Suprapubic skin (tissue), 4 donors: Measurements from ENCODE around the gene SKI. TPM values are rescaled to one million over a fixed set of nuclear protein-coding genes. Genes with fewer than 3 reads are reported as not detected.
"Not testable (repeated sequence)": the region's sequence is repeated elsewhere in the genome, so short reads cannot be mapped to it uniquely, and the experiment has no call there.

Source experiments
- DNase-seq, 2 donors: peaks; one replicate each; pipeline ENCODE4 v3.0.0-alpha.2; 2019; ENCODE audit warnings: low spot score in 2 of 2
- H3K27ac ChIP-seq: fragments of 200-600 bp; sonication (generic); one replicate; pipeline ENCODE4 v1.5.1; 2019
- H3K27me3 ChIP-seq: fragments of 200-600 bp; sonication (generic); one replicate; pipeline ENCODE4 v1.5.1; 2019
- H3K36me3 ChIP-seq: fragments of 200-600 bp; sonication (generic); one replicate; pipeline ENCODE4 v1.5.1; 2019
- H3K4me1 ChIP-seq: fragments of 200-600 bp; sonication (generic); one replicate; pipeline ENCODE4 v1.5.1; 2019
- H3K4me3 ChIP-seq: fragments of 200-600 bp; sonication (generic); one replicate; pipeline ENCODE4 v1.5.1; 2019; ENCODE audit warnings: mild to moderate bottlenecking
- H3K9me3 ChIP-seq: fragments of 200-600 bp; sonication (generic); one replicate; pipeline ENCODE4 v1.5.1; 2019
- EP300 ChIP-seq: sonication (generic); formaldehyde crosslinking; IDR thresholded peaks from one replicate; pipeline ENCODE4 v1.6.1; 2017; ENCODE audit warnings: antibody characterized with exemption
- POLR2A ChIP-seq, 2 donors: fragments of 450-650 bp; IDR thresholded peaks; one replicate each; pipeline ENCODE4 v1.6.1; 2017; ENCODE audit warnings: antibody characterized with exemption in 2 of 2, mild to moderate bottlenecking in 2 of 2, moderate library complexity in 2 of 2
- POLR2AphosphoS5 ChIP-seq, 3 donors: sonication (generic); formaldehyde crosslinking; IDR thresholded peaks; one replicate each; pipeline ENCODE4 v1.6.1; 2017; ENCODE audit warnings: antibody characterized with exemption in 3 of 3
- WGBS: methylation state at CpG from one replicate; pipeline ENCODE4 v1.1.5; 2018; 5-methylcytosine and 5-hydroxymethylcytosine counted together
- total RNA-seq, 4 donors: library from RNA; depleted of rRNA; stranded (reverse); fragments of >200 nt; gene quantifications; one replicate each; pipeline ENCODE4 v1.1.0, GENCODE V29; 2016
- TF ChIP-seq, protein P1 (sequence below), 2 donors: fragments of 200-600 bp in 1 of 2; fragments of 450-650 bp in 1 of 2; sonication (generic) in 1 of 2; IDR thresholded peaks; one replicate each; pipeline ENCODE4 v1.5.1; 2016 to 2019; ENCODE audit warnings: antibody characterized with exemption in 2 of 2, mild to moderate bottlenecking in 1 of 2, moderate library complexity in 1 of 2

SKI gene
- total RNA-seq, 4 donors from 2014 or later = 51.8 to 91.2 (median 68.1) TPM

- peaks cover 8% of the 10 kb centered on the region for H3K27me3 ChIP-seq
- no peak for DNase-seq
- 91% methylated on average over 14 of the region's 22 CpGs for WGBS
- TF ChIP-seq EP300 (no peak), POLR2AphosphoS5 (IDR thresholded peaks at IDR 0.05) (no peak), POLR2A (IDR thresholded peaks at IDR 0.05) (no peak)
- TF ChIP-seq, protein P1, sequence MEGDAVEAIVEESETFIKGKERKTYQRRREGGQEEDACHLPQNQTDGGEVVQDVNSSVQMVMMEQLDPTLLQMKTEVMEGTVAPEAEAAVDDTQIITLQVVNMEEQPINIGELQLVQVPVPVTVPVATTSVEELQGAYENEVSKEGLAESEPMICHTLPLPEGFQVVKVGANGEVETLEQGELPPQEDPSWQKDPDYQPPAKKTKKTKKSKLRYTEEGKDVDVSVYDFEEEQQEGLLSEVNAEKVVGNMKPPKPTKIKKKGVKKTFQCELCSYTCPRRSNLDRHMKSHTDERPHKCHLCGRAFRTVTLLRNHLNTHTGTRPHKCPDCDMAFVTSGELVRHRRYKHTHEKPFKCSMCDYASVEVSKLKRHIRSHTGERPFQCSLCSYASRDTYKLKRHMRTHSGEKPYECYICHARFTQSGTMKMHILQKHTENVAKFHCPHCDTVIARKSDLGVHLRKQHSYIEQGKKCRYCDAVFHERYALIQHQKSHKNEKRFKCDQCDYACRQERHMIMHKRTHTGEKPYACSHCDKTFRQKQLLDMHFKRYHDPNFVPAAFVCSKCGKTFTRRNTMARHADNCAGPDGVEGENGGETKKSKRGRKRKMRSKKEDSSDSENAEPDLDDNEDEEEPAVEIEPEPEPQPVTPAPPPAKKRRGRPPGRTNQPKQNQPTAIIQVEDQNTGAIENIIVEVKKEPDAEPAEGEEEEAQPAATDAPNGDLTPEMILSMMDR (IDR thresholded peaks at IDR 0.05) = no peak
- H3K9me3 ChIP-seq = no peaks in the 10 kb centered on the region
- H3K4me3 ChIP-seq = no peak overlapping the region
- H3K36me3 ChIP-seq = no peaks in the 10 kb centered on the region
- H3K4me1 ChIP-seq = peaks cover 25% of the 10 kb centered on the region
- no peak overlapping the region for H3K27ac ChIP-seq
Observed at GRCh38 chr1:2327841-2328240, 99.7 kb downstream of the SKI start.

DNA sequence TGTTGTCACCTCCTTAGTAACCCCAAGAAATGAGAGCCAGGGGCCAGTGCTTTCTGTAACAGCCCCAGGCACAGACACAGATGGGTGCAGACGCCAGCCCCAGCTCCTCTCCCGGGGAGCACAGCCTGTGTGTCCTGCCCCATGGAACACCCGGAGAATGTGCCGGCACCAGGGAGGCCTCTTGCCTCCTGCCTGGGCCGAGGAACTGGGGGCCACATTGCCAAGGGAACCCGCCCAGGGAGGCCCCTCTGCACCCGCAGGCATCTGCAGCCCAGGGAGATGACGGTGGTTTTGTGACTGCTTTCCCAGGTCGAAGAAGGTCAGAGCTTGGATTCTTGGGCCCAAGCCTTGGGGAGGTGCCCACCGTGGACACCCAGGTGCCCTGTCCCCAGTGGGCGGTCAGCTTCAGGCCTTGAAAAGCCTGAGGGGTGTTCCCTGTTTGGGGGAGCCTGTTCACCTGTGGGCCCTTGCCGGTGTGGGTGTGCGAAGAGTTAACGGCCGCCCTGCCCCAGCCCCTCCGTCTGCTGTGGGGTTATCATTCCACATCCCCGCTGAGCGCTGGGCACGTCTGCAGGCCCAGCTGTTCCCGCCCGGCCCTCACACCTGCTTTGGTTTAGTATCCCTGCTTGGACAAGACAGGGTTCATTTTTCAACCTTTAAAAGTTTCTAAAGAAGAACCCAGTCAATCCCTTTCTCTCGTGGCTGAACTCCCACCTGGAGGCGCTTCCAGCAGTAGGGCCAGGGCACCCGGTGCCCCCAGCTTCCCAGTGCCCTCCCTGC lies 100.7 kb downstream of the SKI start:
- Histone ChIP-seq H3K9me3 (no peaks in the 10 kb centered on the region), H3K36me3 (no peaks in the 10 kb centered on the region), H3K4me3 (no peak overlapping the region), H3K27ac (no peak overlapping the region), H3K4me1 (peaks cover 18% of the 10 kb centered on the region), H3K27me3 (peaks cover 8% of the 10 kb centered on the region)
- TF ChIP-seq POLR2AphosphoS5 (IDR thresholded peaks at IDR 0.05) (no peak), POLR2A (IDR thresholded peaks at IDR 0.05) (no peak), EP300 (no peak)
- TF ChIP-seq, protein P1 (IDR thresholded peaks at IDR 0.05) = no peak
- 71% methylated on average over 15 of the region's 24 CpGs for WGBS
- no peak for DNase-seq

GRCh38 chr1:2330035-2330434 lies 101.9 kb downstream of the SKI start:
- Histone ChIP-seq H3K27ac (peak overlapping the region; percentile 78), H3K4me3 (no peak overlapping the region), H3K9me3 (no peaks in the 10 kb centered on the region), H3K4me1 (peaks cover 27% of the 10 kb centered on the region), H3K36me3 (no peaks in the 10 kb centered on the region), H3K27me3 (no peaks in the 10 kb centered on the region)
- DNase-seq = no peak
- WGBS = 81% methylated on average over 5 of the region's 12 CpGs
- TF ChIP-seq EP300 (no peak), POLR2A (IDR thresholded peaks at IDR 0.05) (no peak), POLR2AphosphoS5 (IDR thresholded peaks at IDR 0.05) (no peak)
- TF ChIP-seq, protein P1 (IDR thresholded peaks at IDR 0.05) = no peak

DNA sequence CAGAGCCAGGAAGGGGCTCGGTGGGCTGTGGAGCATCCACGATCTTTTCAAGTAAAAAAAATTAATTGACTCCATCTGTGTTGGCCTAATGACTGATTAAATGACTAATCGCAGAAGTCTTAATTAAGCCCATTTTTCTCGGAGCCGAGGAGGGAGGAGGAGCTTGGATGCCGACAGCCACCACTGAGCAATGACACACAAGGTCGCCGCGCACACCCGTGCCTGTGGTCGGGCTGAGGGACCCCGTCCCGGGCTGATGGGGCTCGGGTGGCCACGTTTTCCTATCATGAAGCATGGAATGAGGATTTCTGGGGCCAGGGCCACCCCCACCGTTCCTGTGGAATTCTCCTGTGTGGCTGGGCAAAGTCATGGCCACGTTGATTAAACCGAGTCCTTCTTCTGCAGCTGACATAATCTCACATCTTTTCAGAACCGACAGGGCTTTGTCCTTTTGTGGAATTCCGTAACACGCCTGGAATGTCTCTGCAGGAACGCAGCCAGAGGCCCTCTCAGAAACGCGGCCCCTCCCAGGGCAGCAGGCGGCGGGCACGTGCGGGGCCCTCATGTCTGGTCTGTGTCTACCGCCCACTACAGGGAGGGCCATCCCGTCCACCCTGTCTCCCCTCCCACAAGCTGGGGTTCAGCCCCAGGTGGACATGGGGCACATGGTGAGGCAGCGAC lies 102.5 kb downstream of the SKI start:
- 31% methylated on average over 25 of the region's 31 CpGs for WGBS
- H3K9me3 ChIP-seq = no peaks in the 10 kb centered on the region
- TF ChIP-seq POLR2AphosphoS5 (IDR thresholded peaks at IDR 0.05) = peak in 1 of 3 donors; percentile 31
- TF ChIP-seq, protein P1 (IDR thresholded peaks at IDR 0.05) = no peak
- no peaks in the 10 kb centered on the region for H3K27me3 ChIP-seq
- DNase-seq = peak in 1 of 2 donors; percentile 85
- peak overlapping the region; percentile 78 for H3K27ac ChIP-seq
- no peak overlapping the region for H3K4me3 ChIP-seq
- H3K4me1 ChIP-seq = peaks cover 28% of the 10 kb centered on the region
- no peaks in the 10 kb centered on the region for H3K36me3 ChIP-seq

DNA sequence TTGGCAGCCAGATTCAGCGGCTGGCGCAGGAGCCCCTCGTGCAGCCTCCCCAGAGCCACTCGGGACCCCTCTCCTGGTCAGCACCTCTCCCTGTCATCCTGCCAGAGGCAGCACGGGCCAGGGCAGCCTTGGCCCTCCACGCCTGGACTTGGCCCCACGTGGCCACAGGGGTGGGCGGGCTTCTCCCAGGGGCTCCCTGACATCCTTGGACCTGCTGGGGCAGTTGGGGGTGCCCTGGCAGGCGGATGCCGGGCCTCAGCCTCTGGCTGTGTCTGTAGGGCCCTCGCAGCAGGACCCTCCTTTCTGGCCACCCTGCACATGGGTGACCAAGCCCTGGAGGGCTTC lies 103.1 kb downstream of the SKI start:
- no peaks in the 10 kb centered on the region for H3K9me3 ChIP-seq
- H3K27me3 ChIP-seq = no peaks in the 10 kb centered on the region
- no peak overlapping the region for H3K4me3 ChIP-seq
- WGBS = 50% methylated on average over 1 of the region's 11 CpGs
- peak overlapping the region; percentile 78 for H3K27ac ChIP-seq
- H3K4me1 ChIP-seq = peaks cover 28% of the 10 kb centered on the region
- no peak for DNase-seq
- H3K36me3 ChIP-seq = no peaks in the 10 kb centered on the region
- TF ChIP-seq POLR2AphosphoS5 (IDR thresholded peaks at IDR 0.05) = no peak
- TF ChIP-seq, protein P1 (IDR thresholded peaks at IDR 0.05) = no peak
- no peak for TF ChIP-seq EP300
- no peak for TF ChIP-seq POLR2A (IDR thresholded peaks at IDR 0.05)

GRCh38 chr1:2331580-2331979 lies 103.5 kb downstream of the SKI start:
- Histone ChIP-seq H3K27ac (peak overlapping the region; percentile 78), H3K4me1 (peaks cover 28% of the 10 kb centered on the region)
- H3K27me3 ChIP-seq, DNase-seq, H3K36me3 ChIP-seq, H3K9me3 ChIP-seq, H3K4me3 ChIP-seq: not testable (repeated sequence)
- 73% methylated on average over 33 of the region's 33 CpGs for WGBS
